HepG2 (cell line): Measurements from ENCODE around the gene TELO2. TPM values are rescaled to one million over a fixed set of nuclear protein-coding genes. Genes with fewer than 3 reads are reported as not detected.

Source experiments
- ATAC-seq: fragments of 200-7000 bp; cut with Tn5 transposase; 3 replicates; pipeline ENCODE4 v1.9.1; 2020; ENCODE audit warnings: mild to moderate bottlenecking, moderate library complexity
- BruUV-seq: library from RNA; stranded (reverse); fragments of 400-500 nt; replicated peaks from 2 replicates; lab custom pipeline; 2021; lab: Mats Ljungman, UMichigan
- CTCF ChIA-PET: fragments of 300-600 bp; formaldehyde crosslinking; extraction: SDS; loops from one replicate; lab custom pipeline; 2021; ENCODE audit warnings: low total read pairs, inconsistent platforms, low intra/inter-chr PET ratio; lab: Yijun Ruan, JAX
- POLR2A ChIA-PET: fragments of 350-600 bp; sonication (Branson Sonifier 250); formaldehyde crosslinking; loops from one replicate; lab custom pipeline; 2020; ENCODE audit warnings: antibody characterized with exemption, inconsistent platforms; lab: Yijun Ruan, JAX
- DNase-seq: peaks from one replicate; pipeline ENCODE4 v3.0.0-alpha.2; 2015; ENCODE audit warnings: low spot score
- FAIRE-seq: peaks from 3 replicates; lab custom pipeline; 2011; peaks lifted over from hg19 to GRCh38; lab: Jason Lieb, UNC
- H2AFZ ChIP-seq: one replicate; pipeline ENCODE4 v1.6.1; 2011; ENCODE audit warnings: low read length, inconsistent platforms
- H3K27ac ChIP-seq: fragments of 300-600 bp; 3 replicates; pipeline ENCODE4 v1.8.0; 2011; ENCODE audit warnings: mixed run types, mild to moderate bottlenecking, mixed read lengths, low read length, inconsistent platforms; ENCODE audit not compliant: insufficient read depth; ENCODE audit errors: extremely low read length
- H3K27me3 ChIP-seq, 2 experiments: fragments of 200-600 bp in 1 of 2; 2 replicates in 1 of 2; 3 replicates in 1 of 2; pipeline versions ENCODE4 v1.6.0 to v1.8.0; 2011; ENCODE audit warnings: low read length in 2 of 2, mild to moderate bottlenecking in 2 of 2, moderate library complexity in 2 of 2, inconsistent platforms in 1 of 2; ENCODE audit not compliant: insufficient read depth in 2 of 2, control insufficient read depth in 1 of 2
- H3K36me3 ChIP-seq, 2 experiments: fragments of 200-600 bp in 1 of 2; replicated peaks in 1 of 2; 2 replicates in 1 of 2; 3 replicates in 1 of 2; pipeline versions ENCODE4 v1.5.1 to v1.8.0; 2011; ENCODE audit warnings: low read length in 2 of 2, inconsistent platforms in 1 of 2; ENCODE audit not compliant: insufficient read depth in 2 of 2, control insufficient read depth in 1 of 2
- H3K4me1 ChIP-seq: 2 replicates; pipeline ENCODE4 v1.5.1; 2012; ENCODE audit warnings: low read length, inconsistent platforms; ENCODE audit not compliant: insufficient read depth
- H3K4me2 ChIP-seq: 2 replicates; pipeline ENCODE4 v1.6.0; 2011; ENCODE audit warnings: low read depth, low read length, inconsistent platforms
- H3K4me3 ChIP-seq, 3 experiments: fragments of 200-600 bp in 1 of 3; sonication (generic), shearing (Covaris generic) in 1 of 3; replicated peaks in 1 of 3; 2 replicates each; pipeline ENCODE4 v1.5.1; 2011 to 2016; ENCODE audit warnings: low read length in 3 of 3, inconsistent platforms in 2 of 3, low read depth in 2 of 3, mild to moderate bottlenecking in 2 of 3, control low read depth in 1 of 3, mixed read lengths in 1 of 3; ENCODE audit not compliant: insufficient read depth in 1 of 3
- H3K79me2 ChIP-seq: one replicate; pipeline ENCODE4 v1.6.1; 2011; ENCODE audit warnings: low read length, inconsistent platforms; ENCODE audit not compliant: insufficient read depth
- H3K9ac ChIP-seq: 2 replicates; pipeline ENCODE4 v1.6.0; 2011; ENCODE audit warnings: mild to moderate bottlenecking, low read depth, low read length, inconsistent platforms; ENCODE audit not compliant: insufficient read depth
- H3K9me3 ChIP-seq: 2 replicates; pipeline ENCODE4 v1.5.1; 2012; ENCODE audit warnings: mild to moderate bottlenecking, low read length
- H4K20me1 ChIP-seq: 2 replicates; pipeline ENCODE4 v1.6.0; 2011; ENCODE audit warnings: inconsistent platforms, mild to moderate bottlenecking, low read length, moderate library complexity; ENCODE audit not compliant: insufficient read depth
- CC2D1A ChIP-seq: sonication (generic); formaldehyde crosslinking; IDR thresholded peaks from 2 replicates; pipeline ENCODE4 v1.8.1; 2023; ENCODE audit warnings: mild to moderate bottlenecking, missing genetic modification reagents
- ETV6 ChIP-seq: sonication (generic); formaldehyde crosslinking; conservative IDR thresholded peaks from 2 replicates; pipeline ENCODE4 v1.4.0; 2020; ENCODE audit warnings: missing genetic modification reagents
- FOXA1 ChIP-seq, 2 experiments: fragments of 450-650 bp in 1 of 2; sonication (generic) in 1 of 2; formaldehyde crosslinking in 1 of 2; IDR thresholded peaks; 2 replicates each; pipeline versions ENCODE4 v1.4.0 to v1.6.1; 2016 to 2020; ENCODE audit warnings: missing genetic modification reagents in 1 of 2
- GABPA ChIP-seq, 2 experiments: IDR thresholded peaks; 2 replicates each; pipeline ENCODE4 v1.6.1; 2011 to 2016; ENCODE audit warnings: low read depth in 2 of 2, low read length in 1 of 2, missing biosample characterization in 1 of 2, missing genetic modification characterization in 1 of 2
- MXI1 ChIP-seq: IDR thresholded peaks from 3 replicates; pipeline ENCODE4 v1.6.1; 2012; ENCODE audit warnings: low read depth, low read length, inconsistent platforms, borderline replicate concordance
- NFKB2 ChIP-seq: sonication (generic); formaldehyde crosslinking; IDR thresholded peaks from 2 replicates; pipeline ENCODE4 v1.4.0; 2020; ENCODE audit warnings: missing genetic modification reagents, borderline replicate concordance
- NPAS2 ChIP-seq: sonication (generic); formaldehyde crosslinking; IDR thresholded peaks from 2 replicates; pipeline ENCODE4 v1.8.0; 2022; ENCODE audit warnings: mild to moderate bottlenecking, missing genetic modification reagents, borderline replicate concordance
- RBM39 ChIP-seq: fragments of 200-400 bp; formaldehyde crosslinking; IDR thresholded peaks from one replicate; pipeline ENCODE4 v1.6.1; 2018; ENCODE audit warnings: antibody characterized with exemption, mild to moderate bottlenecking, low read depth, low read length; ENCODE audit not compliant: poor library complexity, severe bottlenecking
- ZFAT ChIP-seq: sonication (generic); formaldehyde crosslinking; conservative IDR thresholded peaks from 2 replicates; pipeline ENCODE4 v1.8.1; 2023; ENCODE audit warnings: missing genetic modification reagents, inconsistent platforms
- ZNF3 ChIP-seq: IDR thresholded peaks from 2 replicates; pipeline ENCODE4 v1.7.0; 2017; ENCODE audit warnings: inconsistent platforms
- ZNF407 ChIP-seq: sonication (generic); formaldehyde crosslinking; IDR thresholded peaks from one replicate; pipeline ENCODE4 v1.5.1; 2020; ENCODE audit warnings: mild to moderate bottlenecking, missing genetic modification reagents; ENCODE audit errors: not compliant biosample characterization
- ZNF468 ChIP-seq: sonication (generic); formaldehyde crosslinking; IDR thresholded peaks from 2 replicates; pipeline ENCODE4 v1.8.0; 2022; ENCODE audit warnings: mild to moderate bottlenecking, moderate library complexity, missing genetic modification reagents
- ZNF512 ChIP-seq: sonication (generic); formaldehyde crosslinking; IDR thresholded peaks from 2 replicates; pipeline ENCODE4 v1.4.0; 2020; ENCODE audit warnings: mild to moderate bottlenecking, missing genetic modification reagents
- ZNF703 ChIP-seq: sonication (generic); formaldehyde crosslinking; IDR thresholded peaks from 2 replicates; pipeline ENCODE4 v1.5.1; 2020; ENCODE audit warnings: missing genetic modification reagents, mild to moderate bottlenecking, moderate library complexity, borderline replicate concordance
- ZNF883 ChIP-seq: sonication (generic); formaldehyde crosslinking; IDR thresholded peaks from 2 replicates; pipeline ENCODE4 v1.5.1; 2020; ENCODE audit warnings: mild to moderate bottlenecking, missing genetic modification reagents; ENCODE audit errors: not compliant biosample characterization
- ZSCAN20 ChIP-seq: sonication (generic); formaldehyde crosslinking; IDR thresholded peaks from 2 replicates; pipeline ENCODE4 v1.4.0; 2020; ENCODE audit warnings: missing genetic modification reagents, mild to moderate bottlenecking, borderline replicate concordance
- WGBS: methylation state at CpG from one replicate; pipeline ENCODE4 v1.1.6; 2017; ENCODE audit warnings: low lambda C conversion rate; 5-methylcytosine and 5-hydroxymethylcytosine counted together
- in situ Hi-C: cut with HindIII; loops from 2 replicates; pipeline ENCODE4 v1.10.0; 2017; ENCODE audit warnings: low pct_unique_long_range_greater_than_20kb; ENCODE audit not compliant: extremely low pct_ligation_motif_present
- intact Hi-C: fragments of 100-400 bp; cut with micrococcal nuclease; formaldehyde crosslinking; loops from one replicate; pipeline ENCODE4 v1.10.0; 2022; ENCODE audit not compliant: unreplicated experiment
- polyA plus RNA-seq, 8 experiments: library from polyadenylated mRNA; depleted of rRNA in 3 of 8; stranded (reverse) in 7 of 8; unstranded in 1 of 8; fragments of >200 nt; fragmentation: Illumina TruSeq in 4 of 8; extraction: Trizol in 4 of 8; gene quantifications; 2 replicates each; pipeline versions ENCODE4 v1.2.1 to v1.2.3, GENCODE V29; 2011 to 2016; ENCODE audit warnings: low read depth in 4 of 8, missing spikeins in 1 of 8, mixed read lengths in 1 of 8; ENCODE audit not compliant: insufficient read depth in 1 of 8
- total RNA-seq, 5 experiments: library from RNA; depleted of rRNA; stranded (reverse); fragments of >200 nt; fragmentation: Illumina TruSeq; extraction: Trizol; gene quantifications; 2 replicates each; pipeline ENCODE4 v1.2.3, GENCODE V29; 2016; ENCODE audit warnings: low read depth in 1 of 5

The TELO2 gene
- total and polyA plus RNA-seq, 2 of the 13 experiments (the other 11 are each of a cell fraction or from before 2014, with no cell fraction given), result 10.1 to 17.9 TPM

- peaks cover 22% of the 10 kb centered on the region for H3K4me1 ChIP-seq
- ChIA-PET POLR2A (no interaction called here), CTCF (no interaction called here)
- H4K20me1 ChIP-seq, result no peaks in the 10 kb centered on the region
- WGBS, result 98% methylated on average over 9 of the region's 15 CpGs
- H3K27me3 ChIP-seq, result no peaks in the 10 kb centered on the region
- no peaks in the 10 kb centered on the region for H3K9me3 ChIP-seq
- no peak overlapping the region for H3K4me3 ChIP-seq
- H3K27ac ChIP-seq, result no peak overlapping the region
- H3K36me3 ChIP-seq, result peaks cover 1 to 13% of the 10 kb centered on the region in 2 experiments; a peak in 3 of 5 replicates
- in situ Hi-C loops (no loop called here), intact Hi-C loops (no loop called here)
- H3K9ac ChIP-seq, result no peak overlapping the region
- H3K4me2 ChIP-seq, result no peak overlapping the region
- FAIRE-seq (no peak), ATAC-seq (no peak), DNase-seq (no peak)
- BruUV-seq, result no TSS peak
- no peak overlapping the region for H2AFZ ChIP-seq
- H3K79me2 ChIP-seq, result no peaks in the 10 kb centered on the region
- TF ChIP-seq ZNF512, result no peak
- no peak for TF ChIP-seq NPAS2 (CRISPR knock-in tag)
- no peak for TF ChIP-seq NFKB2 (CRISPR knock-in tag)
- no peak for TF ChIP-seq ZNF3 (CRISPR knock-in tag)
- TF ChIP-seq ZNF703 (CRISPR knock-in tag), result no peak
- TF ChIP-seq GABPA (IDR thresholded peaks at IDR 0.05; ENCODE audit: low read depth, low read length), result no peak
- TF ChIP-seq GABPA (CRISPR knock-in tag; IDR thresholded peaks at IDR 0.05; ENCODE audit: low read depth), result no peak
- no peak for TF ChIP-seq ETV6 (CRISPR knock-in tag)
- TF ChIP-seq RBM39, result no peak
- no peak for TF ChIP-seq FOXA1 (IDR thresholded peaks at IDR 0.05)
- no peak for TF ChIP-seq FOXA1 (CRISPR knock-in tag; IDR thresholded peaks at IDR 0.05)
- TF ChIP-seq ZSCAN20 (CRISPR knock-in tag), result no peak
- no peak for TF ChIP-seq MXI1
- TF ChIP-seq CC2D1A (CRISPR knock-in tag), result no peak
- no peak for TF ChIP-seq ZNF468 (CRISPR knock-in tag)
- TF ChIP-seq ZFAT, result no peak
- TF ChIP-seq ZNF407 (CRISPR knock-in tag), result no peak
- no peak for TF ChIP-seq ZNF883 (CRISPR knock-in tag)
Measured at GRCh38 chr16:1550696-1551095, 57.5 kb downstream of the TELO2 start.
